Uterus (tissue), 4 donors: ENCODE data around the gene NRROS. TPM values are rescaled to one million over a fixed set of nuclear protein-coding genes. Genes with fewer than 3 reads are reported as not detected.
"Not testable (repeated sequence)": the region's sequence is repeated elsewhere in the genome, so short reads cannot be mapped to it uniquely, and the experiment has no call there.

Source experiments
- DNase-seq, 2 donors: peaks; one replicate each; pipeline ENCODE4 v3.0.0-alpha.2; 2019 to 2020
- H3K27ac ChIP-seq, 2 donors: fragments of 200-600 bp; sonication (generic); 1 replicate in 1 of 2; 2 replicates in 1 of 2; pipeline ENCODE4 v1.5.1; 2016 to 2018
- H3K27me3 ChIP-seq, 2 donors: fragments of 200-600 bp; sonication (generic); one replicate each; pipeline ENCODE4 v1.5.1; 2018 to 2019; ENCODE audit warnings: control low read depth in 1 of 2
- H3K36me3 ChIP-seq, 2 donors: fragments of 200-600 bp; sonication (generic); one replicate each; pipeline ENCODE4 v1.5.1; 2019; ENCODE audit warnings: control low read depth in 1 of 2
- H3K4me1 ChIP-seq, 2 donors: fragments of 200-600 bp; sonication (generic); one replicate each; pipeline ENCODE4 v1.5.1; 2018 to 2019; ENCODE audit warnings: control low read depth in 1 of 2
- H3K4me3 ChIP-seq, 2 donors: fragments of 200-600 bp; sonication (generic); 1 replicate in 1 of 2; 2 replicates in 1 of 2; pipeline ENCODE4 v1.5.1; 2018 to 2019; ENCODE audit warnings: mild to moderate bottlenecking in 1 of 2
- H3K9me3 ChIP-seq, 2 donors: fragments of 200-600 bp; sonication (generic); one replicate each; pipeline ENCODE4 v1.5.1; 2019; ENCODE audit warnings: control low read depth in 1 of 2
- CTCF ChIP-seq, 4 experiments: fragments of 200-600 bp in 2 of 4; fragments of 450-650 bp in 2 of 4; sonication (generic) in 2 of 4; IDR thresholded peaks; one replicate each; pipeline ENCODE4 v1.5.1; 2016 to 2019; ENCODE audit warnings: antibody characterized with exemption in 4 of 4, mild to moderate bottlenecking in 2 of 4, moderate library complexity in 1 of 4
- POLR2A ChIP-seq, 2 donors: fragments of 450-650 bp; IDR thresholded peaks; one replicate each; pipeline ENCODE4 v1.6.1; 2016; ENCODE audit warnings: antibody characterized with exemption in 2 of 2, mild to moderate bottlenecking in 1 of 2, moderate library complexity in 1 of 2
- intact Hi-C: fragments of 100-400 bp; cut with DNase I; formaldehyde crosslinking; loops from one replicate; pipeline ENCODE4 v1.15.1; 2023; ENCODE audit warnings: low total_unique reads
- total RNA-seq, 4 donors: library from RNA; depleted of rRNA in 3 of 4; stranded (reverse); fragments of >200 nt in 3 of 4; gene quantifications; one replicate each; pipeline versions ENCODE4 v1.1.0 to v1.2.4, GENCODE V29; 2014 to 2023
- donor health status: DM: yes; HTN: yes; CAD: no.

Gene NRROS
- total RNA-seq, 4 donors from 2014 or later = 6.5 to 36.8 (median 7.6) TPM

- intact Hi-C loops = no loop called here
- H3K27ac ChIP-seq = no peak overlapping the region
Observed at GRCh38 chr3:196636369-196637349, 2.8 kb upstream of the NRROS start.

GRCh38 chr3:196637941-196638340 lies 1.6 kb upstream of the NRROS start:
- H3K36me3 ChIP-seq, H3K27ac ChIP-seq, H3K4me3 ChIP-seq, H3K4me1 ChIP-seq, H3K27me3 ChIP-seq, intact Hi-C loops, DNase-seq, H3K9me3 ChIP-seq: not testable (repeated sequence)

More at GRCh38 chr3:196636369-196637349, 2.8 kb upstream of the NRROS start:
- H3K4me1 ChIP-seq = no peaks in the 10 kb centered on the region
- TF ChIP-seq CTCF (IDR thresholded peaks at IDR 0.05) = no peak
- TF ChIP-seq POLR2A (IDR thresholded peaks at IDR 0.05) = no peak
- no peaks in the 10 kb centered on the region for H3K27me3 ChIP-seq
- DNase-seq = no peak
- no peaks in the 10 kb centered on the region for H3K9me3 ChIP-seq
- H3K36me3 ChIP-seq = no peaks in the 10 kb centered on the region
- no peak overlapping the region for H3K4me3 ChIP-seq

- H3K27ac ChIP-seq = peak overlapping the region; percentile 52 to 55
- H3K36me3 ChIP-seq = no peaks in the 10 kb centered on the region
- H3K27me3 ChIP-seq = no peaks in the 10 kb centered on the region
- no peak for TF ChIP-seq POLR2A (IDR thresholded peaks at IDR 0.05)
- no peak for TF ChIP-seq CTCF (IDR thresholded peaks at IDR 0.05)
- DNase-seq = no peak
- peak overlapping the region; percentile 16 to 30 for H3K4me3 ChIP-seq
- intact Hi-C loops = no loop called here
- H3K4me1 ChIP-seq = no peaks in the 10 kb centered on the region
- no peaks in the 10 kb centered on the region for H3K9me3 ChIP-seq
Observed at GRCh38 chr3:196638861-196639482, 522 bp upstream of the NRROS start.

- no peak for DNase-seq
- Histone ChIP-seq H3K9me3 (no peaks in the 10 kb centered on the region), H3K36me3 (no peaks in the 10 kb centered on the region), H3K4me1 (no peaks in the 10 kb centered on the region), H3K27me3 (no peaks in the 10 kb centered on the region), H3K4me3 (peak overlapping the region; percentile 4 to 30), H3K27ac (peak overlapping the region; percentile 52 to 55)
- intact Hi-C loops = no loop called here
- TF ChIP-seq POLR2A (IDR thresholded peaks at IDR 0.05) (no peak), CTCF (IDR thresholded peaks at IDR 0.05) (no peak)
Observed at GRCh38 chr3:196640297-196641018, 964 bp downstream of the NRROS start.

GRCh38 chr3:196641333-196642054 lies 2.0 kb downstream of the NRROS start:
- H3K36me3 ChIP-seq = no peaks in the 10 kb centered on the region
- H3K9me3 ChIP-seq = no peaks in the 10 kb centered on the region
- no peak overlapping the region for H3K4me3 ChIP-seq
- no peak overlapping the region for H3K27ac ChIP-seq
- no peaks in the 10 kb centered on the region for H3K4me1 ChIP-seq
- no peak for TF ChIP-seq CTCF (IDR thresholded peaks at IDR 0.05)
- no peak for TF ChIP-seq POLR2A (IDR thresholded peaks at IDR 0.05)
- no peak for DNase-seq
- H3K27me3 ChIP-seq = no peaks in the 10 kb centered on the region
- intact Hi-C loops = no loop called here
